Endothelial cell of hepatic sinusoid (primary cell): ENCODE data around the gene MUC2.

Experiments
- in situ Hi-C: cut with HindIII; loops from 2 replicates; pipeline ENCODE4 v1.10.0; 2017; ENCODE audit warnings: low sequenced_read_pairs

Gene MUC2

GRCh38 chr11:1118755-1119603 is 44.3 kb downstream of the MUC2 start:
- in situ Hi-C loops = no loop called here

- in situ Hi-C loops = no loop called here
These were observed 45.0 kb downstream of the MUC2 start for GRCh38 chr11:1119604-1120146.

GRCh38 chr11:1120532-1121330 is 46.1 kb downstream of the MUC2 start:
- in situ Hi-C loops = no loop called here

- in situ Hi-C loops = no loop called here
These were observed 46.7 kb downstream of the MUC2 start for GRCh38 chr11:1121331-1121812.

- in situ Hi-C loops = no loop called here
These were observed 47.4 kb downstream of the MUC2 start for GRCh38 chr11:1121813-1122663.

GRCh38 chr11:1122664-1123002 is 48.0 kb downstream of the MUC2 start:
- in situ Hi-C loops = no loop called here

- in situ Hi-C loops = no loop called here
These were observed 49.3 kb downstream of the MUC2 start for GRCh38 chr11:1123970-1124369.
